Cardiac muscle cell (in vitro differentiated cells and primary cell): ENCODE measurements around the gene TNRC6C. TPM values are rescaled to one million over a fixed set of nuclear protein-coding genes. Genes with fewer than 3 reads are reported as not detected.
"Not testable (repeated sequence)": the region's sequence is repeated elsewhere in the genome, so short reads cannot be mapped to it uniquely, and the experiment has no call there.

ENCODE experiments used
- DNase-seq, 2 donors: peaks; one replicate each; pipeline versions ENCODE4 v3.0.0 to v3.0.0-alpha.2; 2010 to 2017; ENCODE audit warnings: low read depth in 1 of 2, low spot score in 1 of 2
- H3K27ac ChIP-seq: fragments of 200-600 bp; sonication (generic); 2 replicates; pipeline ENCODE4 v1.5.1; 2016
- H3K27me3 ChIP-seq: fragments of 200-600 bp; sonication (generic); 2 replicates; pipeline ENCODE4 v1.6.0; 2016; ENCODE audit warnings: control low read depth
- H3K36me3 ChIP-seq: fragments of 200-600 bp; sonication (generic); 2 replicates; pipeline ENCODE4 v1.5.1; 2016; ENCODE audit warnings: control low read depth
- H3K4me1 ChIP-seq: fragments of 200-600 bp; sonication (generic); 2 replicates; pipeline ENCODE4 v1.8.1; 2017; ENCODE audit warnings: low read depth, mild to moderate bottlenecking, mixed run types
- H3K4me3 ChIP-seq: fragments of 200-600 bp; sonication (generic); 2 replicates; pipeline ENCODE4 v1.5.1; 2016; ENCODE audit warnings: mild to moderate bottlenecking
- H3K9me3 ChIP-seq: fragments of 200-600 bp; sonication (generic); 2 replicates; pipeline ENCODE4 v1.5.1; 2017; ENCODE audit warnings: low read depth, mild to moderate bottlenecking, control low read depth
- polyA plus RNA-seq: library from polyadenylated mRNA; unstranded; fragments of >200 nt; fragmentation: Nextera tagmentation; extraction: Ambion mirVana; gene quantifications from 2 replicates; pipeline ENCODE4 v1.2.1, GENCODE V29; 2016
- total RNA-seq: library from RNA; depleted of rRNA; stranded (reverse); fragments of >200 nt; gene quantifications from 2 replicates; pipeline ENCODE4 v1.2.3, GENCODE V29; 2016
- TF ChIP-seq, protein P1 (sequence below): IDR thresholded peaks from 2 replicates; pipeline ENCODE4 v1.5.1; 2012; ENCODE audit warnings: low read depth, mild to moderate bottlenecking, low read length

TNRC6C gene
- total and polyA plus RNA-seq, 2 experiments from 2014 or later: 6.5 to 13.3 TPM

DNA sequence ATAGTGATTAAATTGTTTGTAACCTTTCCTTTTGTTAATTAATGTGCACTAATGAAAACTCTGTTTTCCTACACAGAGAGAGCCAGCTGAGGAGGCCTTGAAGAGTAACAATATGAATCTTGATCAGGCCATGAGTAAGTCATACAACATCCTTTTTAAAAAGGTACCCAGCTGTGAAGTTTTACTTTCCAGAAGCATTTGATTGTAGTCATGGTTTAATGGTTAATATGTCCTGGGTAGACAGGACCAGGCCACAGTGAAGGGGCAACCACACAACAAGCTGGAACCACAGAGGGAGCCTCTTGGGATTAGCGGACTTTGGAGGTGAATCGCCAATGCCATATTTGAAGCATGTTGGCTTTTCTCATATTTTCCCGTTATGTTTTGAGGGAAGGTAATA is 114.5 kb downstream of the TNRC6C start:
- Histone ChIP-seq H3K36me3 (peaks cover 79% of the 10 kb centered on the region), H3K4me1 (no peaks in the 10 kb centered on the region), H3K9me3 (no peaks in the 10 kb centered on the region), H3K4me3 (no peak overlapping the region), H3K27ac (no peak overlapping the region), H3K27me3 (no peaks in the 10 kb centered on the region)
- DNase-seq: no peak
- TF ChIP-seq, protein P1, sequence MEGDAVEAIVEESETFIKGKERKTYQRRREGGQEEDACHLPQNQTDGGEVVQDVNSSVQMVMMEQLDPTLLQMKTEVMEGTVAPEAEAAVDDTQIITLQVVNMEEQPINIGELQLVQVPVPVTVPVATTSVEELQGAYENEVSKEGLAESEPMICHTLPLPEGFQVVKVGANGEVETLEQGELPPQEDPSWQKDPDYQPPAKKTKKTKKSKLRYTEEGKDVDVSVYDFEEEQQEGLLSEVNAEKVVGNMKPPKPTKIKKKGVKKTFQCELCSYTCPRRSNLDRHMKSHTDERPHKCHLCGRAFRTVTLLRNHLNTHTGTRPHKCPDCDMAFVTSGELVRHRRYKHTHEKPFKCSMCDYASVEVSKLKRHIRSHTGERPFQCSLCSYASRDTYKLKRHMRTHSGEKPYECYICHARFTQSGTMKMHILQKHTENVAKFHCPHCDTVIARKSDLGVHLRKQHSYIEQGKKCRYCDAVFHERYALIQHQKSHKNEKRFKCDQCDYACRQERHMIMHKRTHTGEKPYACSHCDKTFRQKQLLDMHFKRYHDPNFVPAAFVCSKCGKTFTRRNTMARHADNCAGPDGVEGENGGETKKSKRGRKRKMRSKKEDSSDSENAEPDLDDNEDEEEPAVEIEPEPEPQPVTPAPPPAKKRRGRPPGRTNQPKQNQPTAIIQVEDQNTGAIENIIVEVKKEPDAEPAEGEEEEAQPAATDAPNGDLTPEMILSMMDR: no peak

- Histone ChIP-seq H3K9me3 (no peaks in the 10 kb centered on the region), H3K27ac (no peak overlapping the region), H3K36me3 (peaks cover 75% of the 10 kb centered on the region), H3K4me3 (no peak overlapping the region), H3K27me3 (no peaks in the 10 kb centered on the region), H3K4me1 (no peaks in the 10 kb centered on the region)
- TF ChIP-seq, protein P1: no peak
- no peak for DNase-seq
These were observed 116.5 kb downstream of the TNRC6C start for GRCh38 chr17:78075011-78075410.

GRCh38 chr17:78075545-78075944 is 117.0 kb downstream of the TNRC6C start:
- Histone ChIP-seq H3K36me3 (peaks cover 78% of the 10 kb centered on the region), H3K4me3 (no peak overlapping the region), H3K27me3 (no peaks in the 10 kb centered on the region), H3K9me3 (no peaks in the 10 kb centered on the region), H3K4me1 (no peaks in the 10 kb centered on the region), H3K27ac (no peak overlapping the region)
- TF ChIP-seq, protein P1: no peak
- DNase-seq: no peak

- no peak for DNase-seq
- Histone ChIP-seq H3K9me3 (no peaks in the 10 kb centered on the region), H3K36me3 (peaks cover 62% of the 10 kb centered on the region), H3K4me1 (peaks cover 17% of the 10 kb centered on the region), H3K4me3 (no peak overlapping the region), H3K27me3 (no peaks in the 10 kb centered on the region), H3K27ac (no peak overlapping the region)
- TF ChIP-seq, protein P1: no peak
These were observed 120.8 kb downstream of the TNRC6C start for GRCh38 chr17:78079253-78079652.

DNA sequence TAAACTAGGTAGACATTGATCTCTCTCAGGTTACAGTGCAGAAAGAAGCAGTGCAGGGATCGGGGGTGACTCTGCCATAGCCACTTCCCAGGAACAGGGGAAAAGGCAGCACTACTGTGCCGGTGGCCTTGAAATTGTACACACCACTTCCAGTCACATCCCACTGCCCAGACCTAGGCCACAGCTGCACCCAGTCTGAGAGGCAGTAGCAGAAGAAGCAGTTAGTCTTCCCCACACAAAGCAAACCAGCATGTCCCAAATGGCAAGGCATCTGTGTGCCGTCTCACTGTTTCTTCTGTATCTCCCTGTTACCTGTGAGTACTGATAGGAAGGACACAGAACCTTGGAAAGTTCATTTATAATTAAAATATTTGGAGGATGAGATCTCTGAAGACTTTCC is 123.0 kb downstream of the TNRC6C start:
- Histone ChIP-seq H3K27ac (peak overlapping the region; percentile 95), H3K36me3 (peaks cover 51% of the 10 kb centered on the region), H3K4me1 (peaks cover 17% of the 10 kb centered on the region), H3K27me3 (no peaks in the 10 kb centered on the region), H3K4me3 (no peak overlapping the region), H3K9me3 (no peaks in the 10 kb centered on the region)
- DNase-seq: no peak
- TF ChIP-seq, protein P1: no peak

DNA sequence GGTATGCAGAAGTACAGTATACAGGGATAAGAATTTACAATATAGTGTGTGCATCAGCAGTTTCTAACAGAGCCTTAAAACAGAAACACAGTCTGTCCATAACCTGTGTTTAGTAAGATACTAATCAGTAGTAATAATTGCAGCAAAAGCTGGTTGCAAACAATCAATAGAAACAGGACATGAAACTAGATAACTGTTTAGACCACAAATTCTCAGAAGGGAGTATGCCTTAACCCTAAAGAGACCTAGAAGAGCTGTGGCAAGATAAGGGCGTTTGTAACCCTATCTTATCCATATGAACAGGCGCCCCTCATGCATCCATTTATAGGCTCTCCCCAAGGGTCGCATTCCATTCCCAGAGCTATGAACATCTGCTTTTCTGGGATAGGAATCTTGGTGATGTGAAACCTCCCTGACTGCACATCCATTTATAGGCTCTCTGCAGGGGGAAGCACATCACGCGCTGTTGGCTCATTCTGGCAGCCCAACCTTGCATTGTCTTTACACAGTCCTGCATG is 123.9 kb downstream of the TNRC6C start:
- H3K36me3 ChIP-seq: peaks cover 50% of the 10 kb centered on the region
- H3K27ac ChIP-seq: peak overlapping the region; percentile 95
- H3K9me3 ChIP-seq, H3K27me3 ChIP-seq, H3K4me3 ChIP-seq: not testable (repeated sequence)
- peaks cover 17% of the 10 kb centered on the region for H3K4me1 ChIP-seq
- DNase-seq: peak in 1 of 2 donors; percentile 18
